ENCODE data around the gene LMO1. TPM values are rescaled to one million over a fixed set of nuclear protein-coding genes. Genes with fewer than 3 reads are reported as not detected.

Gene LMO1
- total RNA-seq, 1 experiment from 2014 or later, result 0.27 TPM

DNA sequence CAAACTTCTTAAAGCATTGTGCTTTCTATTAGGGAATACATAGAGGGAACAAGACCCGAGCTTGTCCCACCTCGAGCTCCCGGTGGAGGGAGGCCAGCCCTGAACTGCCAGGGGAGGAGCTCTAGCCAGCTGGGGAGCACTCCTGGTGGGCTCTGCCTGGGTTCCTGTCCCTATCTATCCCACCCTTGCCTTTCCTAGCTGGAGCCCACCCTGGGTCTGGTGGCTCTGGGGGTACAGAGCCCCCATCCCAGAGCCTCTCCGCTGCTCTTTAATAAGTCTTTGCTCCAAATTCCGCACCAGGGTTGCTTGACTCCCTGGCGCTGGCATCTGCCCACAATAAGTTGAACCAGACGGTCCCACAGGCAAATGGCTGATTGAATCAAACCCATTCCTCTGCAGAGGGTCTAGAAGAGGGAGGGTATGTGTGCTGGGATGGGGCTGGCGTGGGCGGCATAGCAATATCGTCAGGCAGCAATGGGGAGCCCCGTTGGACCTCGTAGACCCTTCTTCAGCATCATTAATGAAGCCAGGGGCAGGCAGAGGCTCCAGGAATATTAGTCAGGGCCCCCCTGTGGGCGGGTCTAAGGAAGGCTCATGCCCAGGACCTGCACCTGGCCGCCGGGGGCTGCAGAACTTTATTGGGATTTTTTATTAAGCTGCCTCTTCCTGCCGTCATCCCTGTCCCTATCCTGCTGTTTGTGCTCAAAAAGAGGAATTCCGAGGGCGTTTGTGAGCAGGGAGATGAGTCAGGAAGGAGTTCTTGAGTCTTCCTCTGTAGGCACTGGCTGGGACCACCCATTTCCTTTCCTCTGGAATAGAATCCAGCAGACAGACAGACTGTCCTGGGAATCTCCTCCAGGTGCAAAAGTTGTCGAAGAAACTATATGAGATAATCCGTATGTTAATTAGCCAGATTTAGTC, 56.3 kb downstream of the LMO1 start:
- ChIA-PET RAD21 (ENCODE audit: low non-redundant PET in 1 of 2, low total read pairs in 2 of 2, uncharacterized antibody in 2 of 2, unreplicated experiment in 2 of 2) (no interaction called here), POLR2A (no interaction called here), CTCF (interaction anchor here (1.6 kb wide), 1 partner anchor 15 kb away, joined by 6 read pairs; no protein-coding TSS in a partner anchor)
- TF ChIP-seq, protein P1, sequence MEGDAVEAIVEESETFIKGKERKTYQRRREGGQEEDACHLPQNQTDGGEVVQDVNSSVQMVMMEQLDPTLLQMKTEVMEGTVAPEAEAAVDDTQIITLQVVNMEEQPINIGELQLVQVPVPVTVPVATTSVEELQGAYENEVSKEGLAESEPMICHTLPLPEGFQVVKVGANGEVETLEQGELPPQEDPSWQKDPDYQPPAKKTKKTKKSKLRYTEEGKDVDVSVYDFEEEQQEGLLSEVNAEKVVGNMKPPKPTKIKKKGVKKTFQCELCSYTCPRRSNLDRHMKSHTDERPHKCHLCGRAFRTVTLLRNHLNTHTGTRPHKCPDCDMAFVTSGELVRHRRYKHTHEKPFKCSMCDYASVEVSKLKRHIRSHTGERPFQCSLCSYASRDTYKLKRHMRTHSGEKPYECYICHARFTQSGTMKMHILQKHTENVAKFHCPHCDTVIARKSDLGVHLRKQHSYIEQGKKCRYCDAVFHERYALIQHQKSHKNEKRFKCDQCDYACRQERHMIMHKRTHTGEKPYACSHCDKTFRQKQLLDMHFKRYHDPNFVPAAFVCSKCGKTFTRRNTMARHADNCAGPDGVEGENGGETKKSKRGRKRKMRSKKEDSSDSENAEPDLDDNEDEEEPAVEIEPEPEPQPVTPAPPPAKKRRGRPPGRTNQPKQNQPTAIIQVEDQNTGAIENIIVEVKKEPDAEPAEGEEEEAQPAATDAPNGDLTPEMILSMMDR (IDR thresholded peaks at IDR 0.05 in 2 of 3, conservative IDR thresholded peaks at IDR 0.05 in 1 of 3; ENCODE audit: borderline replicate concordance in 1 of 3, insufficient read depth in 1 of 3, low read depth in 2 of 3, low read length in 2 of 3), result no peak
- TF ChIP-seq ELF1 (IDR thresholded peaks at IDR 0.05; ENCODE audit: borderline replicate concordance, low read depth) (no peak), SIN3A (IDR thresholded peaks at IDR 0.05; ENCODE audit: low read depth) (no peak), CEBPB (IDR thresholded peaks at IDR 0.05; ENCODE audit: low read depth) (no peak), EZH2 (IDR thresholded peaks at IDR 0.05) (no peak), TCF7L2 (IDR thresholded peaks at IDR 0.05; ENCODE audit: borderline replicate concordance, extremely low read depth, insufficient read depth, insufficient read length) (no peak), CBX3 (IDR thresholded peaks at IDR 0.05; ENCODE audit: low read depth) (no peak), EGR1 (IDR thresholded peaks at IDR 0.05; ENCODE audit: low read depth) (no peak), FOSL1 (IDR thresholded peaks at IDR 0.05; ENCODE audit: low read depth) (no peak), POLR2AphosphoS5 (IDR thresholded peaks at IDR 0.05; ENCODE audit: low read depth, low read length) (no peak), SP1 (IDR thresholded peaks at IDR 0.05; ENCODE audit: low read depth) (no peak), YY1 (IDR thresholded peaks at IDR 0.05; ENCODE audit: extremely low read depth, insufficient replicate concordance, low read depth, low read length) (no peak), ZFX (IDR thresholded peaks at IDR 0.05) (no peak)
- TF ChIP-seq, protein P2, sequence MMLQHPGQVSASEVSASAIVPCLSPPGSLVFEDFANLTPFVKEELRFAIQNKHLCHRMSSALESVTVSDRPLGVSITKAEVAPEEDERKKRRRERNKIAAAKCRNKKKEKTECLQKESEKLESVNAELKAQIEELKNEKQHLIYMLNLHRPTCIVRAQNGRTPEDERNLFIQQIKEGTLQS (IDR thresholded peaks at IDR 0.05), result no peak
- TF ChIP-seq, protein P3, sequence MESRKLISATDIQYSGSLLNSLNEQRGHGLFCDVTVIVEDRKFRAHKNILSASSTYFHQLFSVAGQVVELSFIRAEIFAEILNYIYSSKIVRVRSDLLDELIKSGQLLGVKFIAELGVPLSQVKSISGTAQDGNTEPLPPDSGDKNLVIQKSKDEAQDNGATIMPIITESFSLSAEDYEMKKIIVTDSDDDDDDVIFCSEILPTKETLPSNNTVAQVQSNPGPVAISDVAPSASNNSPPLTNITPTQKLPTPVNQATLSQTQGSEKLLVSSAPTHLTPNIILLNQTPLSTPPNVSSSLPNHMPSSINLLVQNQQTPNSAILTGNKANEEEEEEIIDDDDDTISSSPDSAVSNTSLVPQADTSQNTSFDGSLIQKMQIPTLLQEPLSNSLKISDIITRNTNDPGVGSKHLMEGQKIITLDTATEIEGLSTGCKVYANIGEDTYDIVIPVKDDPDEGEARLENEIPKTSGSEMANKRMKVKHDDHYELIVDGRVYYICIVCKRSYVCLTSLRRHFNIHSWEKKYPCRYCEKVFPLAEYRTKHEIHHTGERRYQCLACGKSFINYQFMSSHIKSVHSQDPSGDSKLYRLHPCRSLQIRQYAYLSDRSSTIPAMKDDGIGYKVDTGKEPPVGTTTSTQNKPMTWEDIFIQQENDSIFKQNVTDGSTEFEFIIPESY (IDR thresholded peaks at IDR 0.05; ENCODE audit: extremely low read depth, insufficient replicate concordance, low read length), result no peak
- no peaks in the 10 kb centered on the region for H4K20me1 ChIP-seq (ENCODE audit: insufficient read depth)
- H3K4me1 ChIP-seq (ENCODE audit: control insufficient read depth in 1 of 2, insufficient read depth in 2 of 2, low read length in 2 of 2), result no peaks in the 10 kb centered on the region
- H3K27me3 ChIP-seq (ENCODE audit: insufficient read depth, low read length), result no peaks in the 10 kb centered on the region
- no peaks in the 10 kb centered on the region for H3K36me3 ChIP-seq (ENCODE audit: control insufficient read depth in 1 of 2, insufficient read depth in 2 of 2, low read length in 2 of 2)
- no TSS peak for BruUV-seq (replicated peaks)
- no peak overlapping the region for H3K9ac ChIP-seq (ENCODE audit: low read length)
- DNase-seq (ENCODE audit: low read depth, low spot score), result no peak
- intact Hi-C loops (cut with micrococcal nuclease), result no loop called here
- H3K79me2 ChIP-seq (ENCODE audit: insufficient read depth, low read length), result no peaks in the 10 kb centered on the region
- H2AFZ ChIP-seq (ENCODE audit: low read depth, low read length, poor library complexity, severe bottlenecking), result no peak overlapping the region
- no peaks in the 10 kb centered on the region for H3K9me3 ChIP-seq (ENCODE audit: control insufficient read depth in 1 of 2, insufficient read depth in 1 of 2, low read depth in 1 of 2, low read length in 2 of 2)
- no peaks in the 10 kb centered on the region for H3K9me2 ChIP-seq (ENCODE audit: insufficient read depth)
- H3K27ac ChIP-seq (ENCODE audit: low read depth, low read length), result no peak overlapping the region
- no peak for ATAC-seq
- H3K4me3 ChIP-seq (replicated peaks in 1 of 2; ENCODE audit: low read depth in 1 of 2, low read length in 2 of 2), result no peak overlapping the region
- H3K4me2 ChIP-seq (ENCODE audit: low read length), result no peak overlapping the region

Measured in HCT116 (cell line).